Endothelial cell of umbilical vein (primary cell): ENCODE measurements around the gene ELOVL2. TPM values are rescaled to one million over a fixed set of nuclear protein-coding genes. Genes with fewer than 3 reads are reported as not detected.
"Not testable (repeated sequence)": the region's sequence is repeated elsewhere in the genome, so short reads cannot be mapped to it uniquely, and the experiment has no call there.

Experiments used
- BruUV-seq: library from RNA; stranded (reverse); fragments of 400-500 nt; replicated peaks from 2 replicates; lab custom pipeline; 2021; lab: Mats Ljungman, UMichigan
- CTCF ChIA-PET: fragments of 300-600, 350-600 bp; sonication (Branson Sonifier 250); formaldehyde crosslinking; loops from one replicate; lab custom pipeline; 2021; ENCODE audit warnings: antibody characterized with exemption, inconsistent platforms; lab: Charles Lee
- POLR2A ChIA-PET: fragments of 300-600, 350-600 bp; sonication (Branson Sonifier 250); formaldehyde crosslinking; loops from one replicate; lab custom pipeline; 2021; ENCODE audit warnings: antibody characterized with exemption, inconsistent platforms; lab: Charles Lee
- DNase-seq: peaks from one replicate; pipeline ENCODE4 v3.0.0-alpha.2; 2011; ENCODE audit warnings: low read depth, low spot score
- FAIRE-seq: peaks from 2 replicates; lab custom pipeline; 2011; peaks lifted over from hg19 to GRCh38; lab: Jason Lieb, UNC
- H2AFZ ChIP-seq: 2 replicates; pipeline ENCODE4 v1.6.0; 2012; ENCODE audit warnings: low read depth, low read length, control low read depth, inconsistent platforms
- H3K27ac ChIP-seq: 2 replicates; pipeline ENCODE4 v1.5.1; 2011; ENCODE audit warnings: low read depth, mild to moderate bottlenecking, control low read depth, low read length, moderate library complexity; ENCODE audit not compliant: insufficient read depth
- H3K27me3 ChIP-seq, 2 experiments: 2 replicates each; pipeline versions ENCODE4 v1.6.0 to v1.6.1; 2011; ENCODE audit warnings: low read length in 2 of 2, mixed read lengths in 1 of 2; ENCODE audit not compliant: control insufficient read depth in 2 of 2, insufficient read depth in 2 of 2
- H3K36me3 ChIP-seq, 2 experiments: 2 replicates in 1 of 2; 3 replicates in 1 of 2; pipeline ENCODE4 v1.5.1; 2011; ENCODE audit warnings: low read length in 2 of 2, mild to moderate bottlenecking in 1 of 2, moderate library complexity in 1 of 2; ENCODE audit not compliant: control insufficient read depth in 2 of 2, insufficient read depth in 2 of 2; ENCODE audit errors: extremely low read depth in 1 of 2
- H3K4me1 ChIP-seq: 3 replicates; pipeline ENCODE4 v1.5.1; 2011; ENCODE audit warnings: mild to moderate bottlenecking, low read length; ENCODE audit not compliant: control insufficient read depth, insufficient read depth; ENCODE audit errors: extremely low read depth
- H3K4me2 ChIP-seq: 2 replicates; pipeline ENCODE4 v1.6.1; 2011; ENCODE audit warnings: low read length, control low read depth, mixed read lengths; ENCODE audit not compliant: insufficient read depth
- H3K4me3 ChIP-seq, 3 experiments: fragments of 200-600 bp in 1 of 3; sonication (generic), shearing (Covaris generic) in 1 of 3; replicated peaks in 1 of 3; 2 replicates each; pipeline ENCODE4 v1.5.1; 2011 to 2016; ENCODE audit warnings: control low read depth in 3 of 3, low read length in 3 of 3, mild to moderate bottlenecking in 2 of 3, inconsistent platforms in 1 of 3, low read depth in 1 of 3, moderate library complexity in 1 of 3; ENCODE audit not compliant: insufficient read depth in 1 of 3
- H3K79me2 ChIP-seq: 2 replicates; pipeline ENCODE4 v1.6.0; 2012; ENCODE audit warnings: low read length, inconsistent platforms; ENCODE audit not compliant: control insufficient read depth, insufficient read depth
- H3K9ac ChIP-seq: replicated peaks from 2 replicates; pipeline ENCODE3; 2011; ENCODE audit warnings: low read length, control low read depth; ENCODE audit not compliant: insufficient read depth; ENCODE audit errors: extremely low read depth
- H3K9me1 ChIP-seq: replicated peaks from 3 replicates; pipeline ENCODE4 v1.6.0; 2011; ENCODE audit warnings: mild to moderate bottlenecking, low read length; ENCODE audit not compliant: control insufficient read depth, insufficient read depth; ENCODE audit errors: extremely low read depth
- H3K9me3 ChIP-seq: replicated peaks from 2 replicates; pipeline ENCODE4 v1.5.1; 2012; ENCODE audit warnings: low read length, inconsistent platforms; ENCODE audit not compliant: control insufficient read depth, insufficient read depth
- H4K20me1 ChIP-seq: replicated peaks from 2 replicates; pipeline ENCODE3; 2011; ENCODE audit warnings: mild to moderate bottlenecking, low read length; ENCODE audit not compliant: control insufficient read depth, insufficient read depth; ENCODE audit errors: extremely low read depth
- CTCF ChIP-seq, 2 donors: IDR thresholded peaks; 1 replicate in 1 of 2; 2 replicates in 1 of 2; pipeline ENCODE4 v1.5.1; 2011; ENCODE audit warnings: low read length in 2 of 2, mild to moderate bottlenecking in 2 of 2, moderate library complexity in 2 of 2, control low read depth in 1 of 2, inconsistent platforms in 1 of 2, low read depth in 1 of 2; ENCODE audit not compliant: insufficient read depth in 1 of 2; ENCODE audit errors: extremely low read depth in 1 of 2
- EZH2 ChIP-seq: IDR thresholded peaks from 2 replicates; pipeline ENCODE4 v1.6.1; 2012; ENCODE audit warnings: borderline replicate concordance, low read depth, mild to moderate bottlenecking, moderate library complexity, low read length, inconsistent platforms; ENCODE audit not compliant: severe bottlenecking
- FOS ChIP-seq: IDR thresholded peaks from 2 replicates; pipeline ENCODE4 v1.6.1; 2011; ENCODE audit warnings: mild to moderate bottlenecking, low read length, moderate library complexity, borderline replicate concordance; ENCODE audit not compliant: insufficient read depth
- GATA2 ChIP-seq: IDR thresholded peaks from 2 replicates; pipeline ENCODE4 v1.7.0; 2011; ENCODE audit warnings: low read depth, mild to moderate bottlenecking, moderate library complexity, mixed read lengths, low read length; ENCODE audit not compliant: insufficient read length, insufficient read depth
- JUN ChIP-seq: IDR thresholded peaks from 2 replicates; pipeline ENCODE4 v1.6.1; 2011; ENCODE audit warnings: borderline replicate concordance, low read depth; ENCODE audit not compliant: insufficient read length, insufficient read depth
- MAX ChIP-seq: IDR thresholded peaks from 2 replicates; pipeline ENCODE4 v1.6.1; 2011; ENCODE audit not compliant: insufficient read depth, insufficient read length
- MYC ChIP-seq: IDR thresholded peaks from one replicate; pipeline ENCODE4 v1.6.1; 2011; ENCODE audit warnings: mild to moderate bottlenecking, low read depth, low read length
- POLR2A ChIP-seq: IDR thresholded peaks from 2 replicates; pipeline ENCODE4 v1.6.1; 2012; ENCODE audit warnings: low read depth, mild to moderate bottlenecking, control low read depth, low read length
- POLR2AphosphoS5 ChIP-seq: IDR thresholded peaks from 2 replicates; pipeline ENCODE4 v1.6.1; 2012; ENCODE audit warnings: low read depth, mild to moderate bottlenecking, control low read depth, low read length, moderate library complexity; ENCODE audit not compliant: insufficient read depth
- dilution Hi-C: fragments of 300-500 bp; cut with MboI; formaldehyde crosslinking; loops from one replicate; pipeline ENCODE4 v1.15.0; 2019; ENCODE audit warnings: low sequenced_read_pairs; ENCODE audit not compliant: extremely low pct_ligation_motif_present
- intact Hi-C: fragments of 100-400 bp; cut with micrococcal nuclease; formaldehyde crosslinking; loops from one replicate; pipeline ENCODE4 v1.10.0; 2022
- polyA plus RNA-seq, 4 experiments: library from polyadenylated mRNA; depleted of rRNA in 3 of 4; stranded (reverse) in 3 of 4; unstranded in 1 of 4; fragments of >200 nt; gene quantifications; 2 replicates each; pipeline versions ENCODE4 v1.2.1 to v1.2.3, GENCODE V29; 2011 to 2012; ENCODE audit warnings: missing spikeins in 1 of 4
- total RNA-seq: library from RNA; stranded (reverse); gene quantifications from 2 replicates; pipeline ENCODE4 v1.2.3, GENCODE V29; 2021

The ELOVL2 gene
- total and polyA plus RNA-seq, 2 donors (not counting 3 experiments of a cell fraction or from before 2014, with no cell fraction given), result not detected

- peaks cover 5% of the 10 kb centered on the region for H3K4me1 ChIP-seq
- FAIRE-seq (no peak), DNase-seq (no peak)
- no peak overlapping the region for H2AFZ ChIP-seq
- peaks cover 3% of the 10 kb centered on the region for H3K79me2 ChIP-seq
- H3K9me3 ChIP-seq, result no peaks in the 10 kb centered on the region
- no peak overlapping the region for H3K4me2 ChIP-seq
- ChIA-PET CTCF (no interaction called here), POLR2A (no interaction called here)
- no peak overlapping the region for H3K4me3 ChIP-seq
- no peak overlapping the region for H3K9ac ChIP-seq
- dilution Hi-C loops (no loop called here), intact Hi-C loops (loop anchor here (5.0 to 10.0 kb wide), 3 partner anchors 128 to 1483 kb away; partner anchors contain the start of gene TMEM14C)
- H3K27ac ChIP-seq, result no peak overlapping the region
- no peaks in the 10 kb centered on the region for H4K20me1 ChIP-seq
- BruUV-seq, result no TSS peak
- no peak for TF ChIP-seq POLR2A
- TF ChIP-seq GATA2, result no peak
- TF ChIP-seq MAX, result no peak
- no peak for TF ChIP-seq CTCF (IDR thresholded peaks at IDR 0.05; ENCODE audit: extremely low read depth in 1 of 2, insufficient read depth in 1 of 2, low read depth in 1 of 2, low read length in 2 of 2)
- no peak for TF ChIP-seq JUN
- TF ChIP-seq POLR2AphosphoS5, result no peak
- TF ChIP-seq MYC, result no peak
- no peak for TF ChIP-seq FOS
- TF ChIP-seq EZH2, result no peak
- H3K9me1 ChIP-seq, result no peaks in the 10 kb centered on the region
- H3K27me3 ChIP-seq, result no peaks in the 10 kb centered on the region
- H3K36me3 ChIP-seq, result no peaks in the 10 kb centered on the region
Observed at GRCh38 chr6:11089695-11090094, 45.6 kb upstream of the ELOVL2 start.

- H3K4me2 ChIP-seq, DNase-seq, H3K36me3 ChIP-seq, H3K79me2 ChIP-seq, H3K27ac ChIP-seq, intact Hi-C loops, H3K4me3 ChIP-seq, H3K9me3 ChIP-seq, H4K20me1 ChIP-seq, H3K9ac ChIP-seq, BruUV-seq, H3K4me1 ChIP-seq, H3K27me3 ChIP-seq, FAIRE-seq, dilution Hi-C loops, POLR2A ChIA-PET, H2AFZ ChIP-seq, H3K9me1 ChIP-seq: not testable (repeated sequence)
- CTCF ChIA-PET, result interaction anchor here (1.1 to 2.2 kb wide), 2 partner anchors 18 to 609 kb away, joined by 3 to 12 read pairs; no protein-coding TSS in a partner anchor
Observed at GRCh38 chr6:11087141-11087812, 43.2 kb upstream of the ELOVL2 start.
